GM12891 (cell line): ENCODE data around the gene MEAK7.

Source experiments
- PAX5 ChIP-seq: IDR thresholded peaks from 2 replicates; pipeline ENCODE4 v1.6.1; 2011; ENCODE audit warnings: low read length, moderate library complexity, mild to moderate bottlenecking; ENCODE audit not compliant: insufficient read depth, severe bottlenecking
- POLR2A ChIP-seq: IDR thresholded peaks from 2 replicates; pipeline ENCODE4 v1.6.1; 2011; ENCODE audit warnings: low read depth, low read length, control low read depth
- POLR2AphosphoS5 ChIP-seq: IDR thresholded peaks from 2 replicates; pipeline ENCODE4 v1.6.1; 2011; ENCODE audit warnings: low read depth, low read length, control low read depth
- POU2F2 ChIP-seq: IDR thresholded peaks from 2 replicates; pipeline ENCODE4 v1.6.1; 2011; ENCODE audit warnings: low read depth, mild to moderate bottlenecking, control low read depth, low read length, moderate library complexity
- SPI1 ChIP-seq: IDR thresholded peaks from 2 replicates; pipeline ENCODE4 v1.6.1; 2011; ENCODE audit warnings: low read depth, low read length, control low read depth
- TAF1 ChIP-seq: IDR thresholded peaks from 2 replicates; pipeline ENCODE4 v1.6.1; 2011; ENCODE audit warnings: low read depth, low read length, control low read depth

DNA sequence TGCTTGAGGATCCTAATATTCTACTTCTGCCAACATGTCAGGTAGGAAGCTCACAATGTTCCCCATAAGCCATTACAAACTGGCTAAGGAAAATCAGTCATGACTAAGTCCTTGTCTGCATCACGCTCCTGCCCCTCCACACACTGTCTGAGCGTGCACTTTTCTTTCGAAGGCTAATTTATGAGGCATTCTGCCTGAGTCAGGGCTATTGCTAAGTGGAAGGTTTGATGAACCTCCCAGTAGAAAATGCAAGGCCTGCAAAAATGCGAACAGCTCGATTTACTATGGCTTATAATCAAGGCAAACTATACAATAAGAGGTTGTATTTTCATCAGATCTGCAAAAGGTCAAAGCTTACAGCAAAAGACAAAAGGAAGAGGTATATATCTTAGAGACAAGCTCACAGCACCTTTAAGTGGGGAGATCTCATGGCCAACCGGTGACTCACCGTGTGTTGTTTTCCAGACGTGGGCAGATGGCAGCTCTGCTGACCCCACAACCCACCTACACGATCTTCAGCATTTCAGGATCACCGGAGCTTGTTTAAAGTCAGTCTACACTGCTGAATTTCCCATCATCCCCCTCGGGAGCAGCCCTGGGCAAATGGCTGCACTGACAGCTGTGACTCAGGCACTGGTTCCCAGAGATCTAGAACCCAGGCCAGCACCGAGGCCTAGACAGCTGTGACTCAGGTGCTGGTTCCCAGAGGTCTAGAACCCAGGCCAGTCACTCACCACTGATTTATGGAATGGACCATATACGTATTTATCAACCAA lies 26.1 kb downstream of the MEAK7 start:
- TF ChIP-seq POLR2A (no peak), TAF1 (no peak), POLR2AphosphoS5 (no peak), POU2F2 (no peak), PAX5 (no peak), SPI1 (no peak)
